Neural cell (in vitro differentiated cells): ENCODE results near the gene GIPC2.

Experiments
- CTCF ChIP-seq: fragments of 450-650 bp; IDR thresholded peaks from 2 replicates; pipeline ENCODE4 v1.5.1; 2014; ENCODE audit warnings: antibody characterized with exemption, mild to moderate bottlenecking, moderate library complexity; ENCODE audit not compliant: poor library complexity, severe bottlenecking
- EP300 ChIP-seq: fragments of 450-650 bp; conservative IDR thresholded peaks from 2 replicates; pipeline ENCODE4 v1.6.1; 2014; ENCODE audit warnings: antibody characterized with exemption, mild to moderate bottlenecking, moderate library complexity; ENCODE audit not compliant: poor library complexity, severe bottlenecking

DNA sequence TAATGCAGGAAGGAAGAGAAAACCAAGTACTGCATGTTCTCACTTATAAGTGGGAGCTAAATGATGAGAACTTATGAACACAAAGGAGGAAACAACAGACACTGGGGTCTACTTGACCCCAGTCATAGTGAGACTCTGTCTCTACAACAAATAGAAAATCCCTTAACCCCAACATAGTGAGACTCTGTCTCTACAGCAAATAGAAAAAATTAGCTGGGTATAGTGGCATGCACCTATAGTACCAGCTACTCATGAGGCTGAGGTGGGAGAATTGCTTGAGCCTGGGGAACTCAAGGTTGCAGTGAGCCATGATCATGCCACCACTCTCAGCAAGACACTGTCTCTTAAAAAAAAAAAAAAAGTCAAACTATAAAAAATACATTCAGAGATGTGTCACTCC is 42.7 kb downstream of the GIPC2 start:
- TF ChIP-seq CTCF, result no peak
- TF ChIP-seq EP300, result no peak
